Measurements from ENCODE around the gene ARFGEF2. TPM values are rescaled to one million over a fixed set of nuclear protein-coding genes. Genes with fewer than 3 reads are reported as not detected.
A peak's percentile ranks its signal among the peaks of the same experiment; 100 is the strongest.
"Not testable (repeated sequence)": the region's sequence is repeated elsewhere in the genome, so short reads cannot be mapped to it uniquely, and the experiment has no call there.

The ARFGEF2 gene
- polyA plus RNA-seq, 4 donors = 10.8 to 36.1 (median 14.2) TPM

DNA sequence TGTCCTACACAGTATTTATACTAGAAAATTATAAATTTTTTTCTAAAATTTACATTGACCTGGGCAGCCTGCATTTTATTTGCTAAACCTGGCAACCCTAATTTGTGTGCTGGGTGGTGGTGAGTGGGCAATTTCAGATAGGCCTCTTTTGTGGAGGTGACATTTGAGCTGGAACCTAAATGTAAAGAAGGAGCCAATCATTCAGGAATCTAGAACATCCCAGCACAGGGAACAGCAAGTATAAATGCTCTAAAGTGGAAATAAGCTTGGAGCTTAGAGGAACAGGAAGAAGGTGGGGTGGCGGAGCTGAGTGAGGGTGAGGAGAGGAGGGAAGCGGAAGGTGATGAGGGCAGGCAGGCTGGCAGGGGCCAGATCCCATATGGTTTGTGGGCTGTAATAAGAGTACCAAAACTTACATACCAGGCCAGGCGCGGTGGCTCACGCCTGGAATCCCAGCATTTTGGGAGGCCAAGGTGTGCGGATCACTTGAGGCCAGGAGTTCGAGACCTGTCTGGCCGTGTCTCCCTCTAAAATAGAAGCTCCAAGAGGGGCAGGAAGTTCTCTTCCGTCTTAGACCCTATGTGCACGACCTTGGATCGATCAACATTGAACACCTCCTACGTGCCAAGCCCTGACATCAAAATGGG, 124.1 kb downstream of the ARFGEF2 start:
- peaks cover 0 to 4% (median 0%) of the 10 kb centered on the region in 3 donors for H3K36me3 ChIP-seq (ENCODE audit: control insufficient read depth in 3 of 3, insufficient read depth in 2 of 3, low read depth in 1 of 3, low read length in 3 of 3)
- DNase-seq = peak in 1 of 2 donors; percentile 21
- H3K27ac ChIP-seq (ENCODE audit: low read depth in 1 of 3, low read length in 2 of 3) = peak overlapping the region; percentile 50 to 98 (median 87)
- FAIRE-seq = no peak
- H3K4me1 ChIP-seq (ENCODE audit: control insufficient read depth in 3 of 3, insufficient read depth in 2 of 3, low read depth in 1 of 3, low read length in 2 of 3) = peaks cover 2 to 8% (median 4%) of the 10 kb centered on the region in 3 donors
- peak overlapping the region in 2 of 3 donors; percentile 70 to 97 for H3K4me3 ChIP-seq (ENCODE audit: low read depth in 1 of 3, low read length in 3 of 3)
- no peaks in the 10 kb centered on the region for H3K27me3 ChIP-seq (ENCODE audit: control insufficient read depth in 3 of 3, insufficient read depth in 3 of 3, low read length in 3 of 3)
- 4 to 9% (median 9%) methylated on average over 12 of the region's 12 CpGs for WGBS, 3 donors
- H3K9me3 ChIP-seq (ENCODE audit: control insufficient read depth in 2 of 2, insufficient read depth in 1 of 2, low read depth in 1 of 2, low read length in 1 of 2) = no peaks in the 10 kb centered on the region

DNA sequence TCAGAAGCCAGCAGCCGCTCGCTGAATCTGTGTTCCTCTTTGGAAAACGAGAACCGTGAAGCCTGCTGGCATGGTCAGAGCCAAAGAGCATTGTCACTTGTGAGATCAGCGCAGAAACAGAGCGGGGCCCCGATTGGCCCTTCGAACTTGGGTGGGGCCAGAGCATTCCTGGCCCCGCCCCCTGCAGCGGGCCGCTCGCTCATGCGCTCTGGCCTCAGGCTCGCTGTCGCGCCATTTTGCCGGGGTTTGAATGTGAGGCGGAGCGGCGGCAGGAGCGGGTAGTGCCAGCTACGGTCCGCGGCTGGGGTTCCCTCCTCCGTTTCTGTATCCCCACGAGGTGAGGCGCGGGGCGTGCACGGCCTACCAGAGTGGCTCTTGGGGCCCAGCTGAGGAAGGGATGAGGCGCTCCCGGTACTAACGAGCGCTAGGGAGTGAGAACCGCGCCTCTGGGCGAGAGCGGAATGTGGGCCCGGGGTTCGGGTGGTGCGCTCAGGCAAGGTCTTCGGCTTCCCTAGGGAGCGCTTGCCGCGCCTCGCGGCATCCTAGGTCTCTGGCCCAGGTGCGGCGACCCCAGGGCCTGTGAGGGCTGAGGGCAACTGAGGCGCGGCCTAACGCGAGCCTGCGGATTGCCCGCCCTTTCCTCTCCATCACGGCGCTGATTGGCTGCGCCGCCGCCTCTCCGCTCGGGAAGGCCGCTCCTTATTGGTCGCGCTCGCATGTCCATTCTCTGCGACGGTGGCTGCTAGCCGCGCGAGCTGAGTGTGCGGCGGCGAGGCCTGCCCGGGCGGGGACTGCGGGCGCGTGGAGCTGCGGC, 124.8 kb downstream of the ARFGEF2 start, which contains the start of gene CSE1L:
Gene CSE1L, plus strand, starts transcription at position 226 of the 814 bp plus-strand sequence. CDS start 12,152 bp downstream, outside the sequence.
- peaks cover 0 to 9% (median 0%) of the 10 kb centered on the region in 3 donors for H3K36me3 ChIP-seq (ENCODE audit: control insufficient read depth in 3 of 3, insufficient read depth in 2 of 3, low read depth in 1 of 3, low read length in 3 of 3)
- FAIRE-seq = no peak
- peak within 1 kb of the TSS; percentile 69 to 98 (median 93) for H3K27ac ChIP-seq (ENCODE audit: low read depth in 1 of 3, low read length in 2 of 3)
- H3K9me3 ChIP-seq (ENCODE audit: control insufficient read depth in 2 of 2, insufficient read depth in 1 of 2, low read depth in 1 of 2, low read length in 1 of 2) = no peaks in the 10 kb centered on the region
- peak; percentile 95 to 97 for DNase-seq
- 0% methylated on average over 50 to 80 of the region's 80 CpGs for WGBS, 3 donors
- no peaks in the 10 kb centered on the region for H3K27me3 ChIP-seq (ENCODE audit: control insufficient read depth in 3 of 3, insufficient read depth in 3 of 3, low read length in 3 of 3)
- peaks cover 2 to 8% (median 4%) of the 10 kb centered on the region in 3 donors for H3K4me1 ChIP-seq (ENCODE audit: control insufficient read depth in 3 of 3, insufficient read depth in 2 of 3, low read depth in 1 of 3, low read length in 2 of 3)
- H3K4me3 ChIP-seq (ENCODE audit: low read depth in 1 of 3, low read length in 3 of 3) = peak within 1 kb of the TSS; percentile 70 to 97 (median 87)

DNA sequence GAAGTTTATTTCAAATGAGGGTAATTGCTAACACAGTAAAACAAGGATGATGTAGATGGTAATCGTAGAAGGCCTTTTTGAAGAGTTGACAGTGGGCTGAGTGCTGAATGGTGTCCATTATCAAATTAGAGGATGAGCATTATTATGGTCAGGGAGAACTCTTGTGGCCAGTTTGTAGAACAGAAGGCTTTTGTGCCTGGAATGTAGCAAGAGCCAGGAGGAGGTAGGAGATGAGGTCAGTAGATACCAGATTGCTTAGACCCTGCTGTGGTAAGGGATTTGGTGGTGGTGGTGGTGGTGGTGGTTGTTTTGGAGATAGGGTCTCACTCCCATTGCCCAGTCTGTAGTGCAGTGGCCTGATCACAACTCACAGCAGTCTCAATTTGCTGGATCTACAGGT, 130.8 kb downstream of the ARFGEF2 start:
- 87 to 91% (median 90%) methylated on average over 1 of the region's 1 CpG for WGBS, 3 donors
- H3K4me3 ChIP-seq (ENCODE audit: low read depth in 1 of 3, low read length in 3 of 3) = no peak overlapping the region
- H3K27me3 ChIP-seq (ENCODE audit: control insufficient read depth in 3 of 3, insufficient read depth in 3 of 3, low read length in 3 of 3) = no peaks in the 10 kb centered on the region
- H3K9me3 ChIP-seq (ENCODE audit: control insufficient read depth in 2 of 2, insufficient read depth in 1 of 2, low read depth in 1 of 2, low read length in 1 of 2) = no peaks in the 10 kb centered on the region
- no peak overlapping the region for H3K27ac ChIP-seq (ENCODE audit: low read depth in 1 of 3, low read length in 2 of 3)
- DNase-seq (no peak), FAIRE-seq (no peak)
- H3K4me1 ChIP-seq (ENCODE audit: control insufficient read depth in 3 of 3, insufficient read depth in 2 of 3, low read depth in 1 of 3, low read length in 2 of 3) = peaks cover 4 to 16% (median 8%) of the 10 kb centered on the region in 3 donors
- H3K36me3 ChIP-seq (ENCODE audit: control insufficient read depth in 3 of 3, insufficient read depth in 2 of 3, low read depth in 1 of 3, low read length in 3 of 3) = peaks cover 0 to 17% (median 0%) of the 10 kb centered on the region in 3 donors

DNA sequence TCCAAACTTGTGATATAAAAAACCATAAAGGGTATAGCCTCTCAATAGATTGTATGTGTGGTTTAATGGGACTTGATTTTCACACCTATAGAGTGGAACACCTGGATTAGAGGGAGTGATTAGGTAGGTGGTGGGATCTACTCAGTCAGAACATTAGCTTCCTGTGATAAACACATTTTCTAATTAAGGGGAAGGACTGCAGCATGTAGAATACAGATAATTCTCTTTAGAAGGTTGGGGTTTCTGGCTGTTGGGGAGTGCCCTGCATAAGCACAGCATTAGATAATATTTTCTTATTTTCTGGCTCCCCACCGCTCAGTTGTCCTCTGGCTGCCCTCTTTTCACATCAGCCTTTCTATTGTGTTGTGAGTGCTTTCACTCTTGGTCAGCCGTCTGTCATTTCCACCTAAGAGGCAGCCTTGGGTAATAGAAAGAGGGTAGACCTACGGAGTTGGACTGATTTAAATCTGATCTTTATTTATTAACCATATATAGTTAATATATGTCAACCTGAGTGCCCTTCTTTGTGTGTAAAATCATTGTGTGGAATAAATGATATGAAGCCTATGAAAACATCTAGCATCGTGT, 132.6 kb downstream of the ARFGEF2 start:
- H3K27me3 ChIP-seq (ENCODE audit: control insufficient read depth in 3 of 3, insufficient read depth in 3 of 3, low read length in 3 of 3) = no peaks in the 10 kb centered on the region
- WGBS, 3 donors = 32 to 57% (median 46%) methylated on average over 4 of the region's 4 CpGs
- H3K4me1 ChIP-seq (ENCODE audit: control insufficient read depth in 3 of 3, insufficient read depth in 2 of 3, low read depth in 1 of 3, low read length in 2 of 3) = peaks cover 0 to 16% (median 6%) of the 10 kb centered on the region in 3 donors
- no peak overlapping the region for H3K4me3 ChIP-seq (ENCODE audit: low read depth in 1 of 3, low read length in 3 of 3)
- H3K27ac ChIP-seq (ENCODE audit: low read depth in 1 of 3, low read length in 2 of 3) = no peak overlapping the region
- H3K36me3 ChIP-seq (ENCODE audit: control insufficient read depth in 3 of 3, insufficient read depth in 2 of 3, low read depth in 1 of 3, low read length in 3 of 3) = peaks cover 0 to 25% (median 0%) of the 10 kb centered on the region in 3 donors
- DNase-seq = peak in 1 of 2 donors; percentile 10
- H3K9me3 ChIP-seq (ENCODE audit: control insufficient read depth in 2 of 2, insufficient read depth in 1 of 2, low read depth in 1 of 2, low read length in 1 of 2) = no peaks in the 10 kb centered on the region
- FAIRE-seq = no peak

DNA sequence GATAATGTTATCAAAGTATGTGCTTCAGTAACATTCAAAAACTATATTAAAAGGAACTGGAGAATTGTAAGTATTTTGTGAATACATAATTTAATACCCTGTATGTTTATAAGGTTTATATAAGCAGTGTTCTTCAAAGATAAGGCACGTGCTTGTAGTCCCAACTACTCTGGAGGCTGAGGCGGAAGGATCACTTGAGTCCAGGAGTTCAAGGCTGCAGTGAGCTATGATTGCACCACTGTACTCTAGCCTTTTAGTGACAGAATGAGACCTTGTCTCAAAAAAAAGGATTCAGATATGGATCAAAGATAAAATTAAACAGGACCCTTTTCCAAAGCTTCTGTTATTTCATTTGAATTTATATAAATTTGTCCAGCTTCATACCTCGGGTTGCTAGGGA, 141.8 kb downstream of the ARFGEF2 start:
- Histone ChIP-seq H3K27ac (ENCODE audit: low read depth in 1 of 3, low read length in 2 of 3) (no peak overlapping the region), H3K36me3 (ENCODE audit: control insufficient read depth in 3 of 3, insufficient read depth in 2 of 3, low read depth in 1 of 3, low read length in 3 of 3) (peaks cover 6 to 45% (median 11%) of the 10 kb centered on the region in 3 donors), H3K27me3 (ENCODE audit: control insufficient read depth in 3 of 3, insufficient read depth in 3 of 3, low read length in 3 of 3) (no peaks in the 10 kb centered on the region), H3K4me1 (ENCODE audit: control insufficient read depth in 3 of 3, insufficient read depth in 2 of 3, low read depth in 1 of 3, low read length in 2 of 3) (no peaks in the 10 kb centered on the region), H3K9me3 (ENCODE audit: control insufficient read depth in 2 of 2, insufficient read depth in 1 of 2, low read depth in 1 of 2, low read length in 1 of 2) (no peaks in the 10 kb centered on the region), H3K4me3 (ENCODE audit: low read depth in 1 of 3, low read length in 3 of 3) (no peak overlapping the region)
- no peak for FAIRE-seq
- 76 to 78% (median 76%) methylated on average over 3 of the region's 3 CpGs for WGBS, 3 donors
- DNase-seq = peak in 1 of 2 donors; percentile 8

DNA sequence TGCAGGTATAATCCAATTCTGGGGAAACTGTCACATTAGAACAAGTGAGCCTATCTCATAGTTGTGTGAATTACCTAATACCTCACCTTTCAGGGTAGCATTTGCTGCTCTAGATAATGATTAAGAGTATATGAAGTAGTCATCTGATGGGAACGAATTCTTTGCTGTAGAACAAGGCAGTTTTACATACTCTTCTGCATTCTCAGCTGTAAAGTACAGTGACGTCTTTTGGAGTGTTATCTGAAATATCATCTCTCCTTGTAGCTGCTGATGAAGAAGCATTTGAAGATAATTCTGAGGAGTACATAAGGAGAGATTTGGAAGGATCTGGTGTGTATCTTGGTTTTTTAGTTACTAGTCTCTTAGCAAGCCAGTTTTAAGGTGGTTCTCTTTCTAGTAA, 153.0 kb downstream of the ARFGEF2 start:
- H3K9me3 ChIP-seq (ENCODE audit: control insufficient read depth in 2 of 2, insufficient read depth in 1 of 2, low read depth in 1 of 2, low read length in 1 of 2) = no peaks in the 10 kb centered on the region
- no peak overlapping the region for H3K27ac ChIP-seq (ENCODE audit: low read depth in 1 of 3, low read length in 2 of 3)
- no peaks in the 10 kb centered on the region for H3K4me1 ChIP-seq (ENCODE audit: control insufficient read depth in 3 of 3, insufficient read depth in 2 of 3, low read depth in 1 of 3, low read length in 2 of 3)
- DNase-seq = no peak
- H3K27me3 ChIP-seq (ENCODE audit: control insufficient read depth in 3 of 3, insufficient read depth in 3 of 3, low read length in 3 of 3) = no peaks in the 10 kb centered on the region
- FAIRE-seq = no peak
- 78 to 96% (median 92%) methylated on average over 2 of the region's 2 CpGs for WGBS, 3 donors
- H3K36me3 ChIP-seq (ENCODE audit: control insufficient read depth in 3 of 3, insufficient read depth in 2 of 3, low read depth in 1 of 3, low read length in 3 of 3) = peaks cover 10 to 51% (median 14%) of the 10 kb centered on the region in 3 donors
- no peak overlapping the region for H3K4me3 ChIP-seq (ENCODE audit: low read depth in 1 of 3, low read length in 3 of 3)

DNA sequence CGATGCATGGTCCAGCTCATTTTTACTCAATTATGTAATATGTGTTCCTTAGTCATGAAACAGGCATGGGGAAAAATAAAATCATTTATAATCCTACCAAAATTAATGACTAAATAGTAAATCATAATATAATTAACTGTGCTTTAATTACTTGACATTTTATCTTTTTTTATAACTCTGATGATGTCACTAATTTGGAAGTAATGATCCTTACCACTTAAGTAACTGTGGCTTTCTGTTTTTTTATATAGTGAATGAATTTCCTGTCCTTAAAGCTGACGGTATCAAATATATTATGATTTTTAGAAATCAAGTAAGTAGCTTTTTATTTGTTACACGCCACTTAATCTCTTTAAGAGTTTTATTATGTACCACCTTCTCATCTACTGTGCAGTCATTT, 156.8 kb downstream of the ARFGEF2 start:
- Histone ChIP-seq H3K4me1 (ENCODE audit: control insufficient read depth in 3 of 3, insufficient read depth in 2 of 3, low read depth in 1 of 3, low read length in 2 of 3) (no peaks in the 10 kb centered on the region), H3K9me3 (ENCODE audit: control insufficient read depth in 2 of 2, insufficient read depth in 1 of 2, low read depth in 1 of 2, low read length in 1 of 2) (no peaks in the 10 kb centered on the region), H3K4me3 (ENCODE audit: low read depth in 1 of 3, low read length in 3 of 3) (no peak overlapping the region), H3K27ac (ENCODE audit: low read depth in 1 of 3, low read length in 2 of 3) (no peak overlapping the region), H3K27me3 (ENCODE audit: control insufficient read depth in 3 of 3, insufficient read depth in 3 of 3, low read length in 3 of 3) (no peaks in the 10 kb centered on the region), H3K36me3 (ENCODE audit: control insufficient read depth in 3 of 3, insufficient read depth in 2 of 3, low read depth in 1 of 3, low read length in 3 of 3) (peaks cover 14 to 65% (median 17%) of the 10 kb centered on the region in 3 donors)
- WGBS, 3 donors = 91 to 96% (median 95%) methylated on average over 3 of the region's 3 CpGs
- DNase-seq (no peak), FAIRE-seq (no peak)

DNA sequence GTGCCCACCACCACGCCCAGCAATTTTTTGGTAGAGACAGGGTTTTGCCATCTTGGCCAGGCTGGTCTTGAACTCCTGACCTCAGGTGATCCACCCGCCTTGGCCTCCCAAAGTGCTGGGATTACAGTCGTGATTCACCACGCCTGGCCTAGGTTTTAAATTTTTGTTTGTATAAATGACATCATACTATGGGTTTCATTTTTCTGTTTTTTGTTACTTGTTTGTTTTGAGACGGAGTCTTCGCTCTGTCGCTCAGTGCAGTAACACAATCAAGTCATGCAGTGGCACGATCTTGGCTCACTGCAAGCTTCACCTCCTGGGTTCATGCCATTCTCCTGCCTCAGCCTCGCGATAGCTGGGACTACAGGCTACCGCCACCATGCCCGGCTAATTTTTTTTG, 160.8 kb downstream of the ARFGEF2 start:
- not testable (repeated sequence) for H3K4me3 ChIP-seq (ENCODE audit: low read depth in 1 of 3, low read length in 3 of 3); DNase-seq; H3K9me3 ChIP-seq (ENCODE audit: control insufficient read depth in 2 of 2, insufficient read depth in 1 of 2, low read depth in 1 of 2, low read length in 1 of 2); H3K27me3 ChIP-seq (ENCODE audit: control insufficient read depth in 3 of 3, insufficient read depth in 3 of 3, low read length in 3 of 3); H3K27ac ChIP-seq (ENCODE audit: low read depth in 1 of 3, low read length in 2 of 3); H3K4me1 ChIP-seq (ENCODE audit: control insufficient read depth in 3 of 3, insufficient read depth in 2 of 3, low read depth in 1 of 3, low read length in 2 of 3); FAIRE-seq
- peaks cover 21 to 59% (median 28%) of the 10 kb centered on the region in 3 donors for H3K36me3 ChIP-seq (ENCODE audit: control insufficient read depth in 3 of 3, insufficient read depth in 2 of 3, low read depth in 1 of 3, low read length in 3 of 3)
- 93 to 96% (median 94%) methylated on average over 12 of the region's 12 CpGs for WGBS, 3 donors

All from small intestine (tissue), 7 donors.